Activated naive CD4-positive, alpha-beta T cell (primary cell): ENCODE data around the gene OAT.

ENCODE experiments used
- DNase-seq, 4 experiments: peaks; one replicate each; lab custom pipeline; 2025; lab: John Stamatoyannopoulos, UW

Gene OAT

GRCh38 chr10:124402273-124402672, 16.4 kb downstream of the OAT start:
- no peak for DNase-seq

- no peak for DNase-seq
Observed at GRCh38 chr10:124401633-124402032, 17.1 kb downstream of the OAT start.

- DNase-seq, result no peak
Observed at GRCh38 chr10:124394583-124394982, 24.1 kb downstream of the OAT start.

- no peak for DNase-seq
Observed at GRCh38 chr10:124392626-124393342, 25.9 kb downstream of the OAT start.

- no peak for DNase-seq
Observed at GRCh38 chr10:124390471-124391187, 28.1 kb downstream of the OAT start.

- no peak for DNase-seq
Observed at GRCh38 chr10:124389613-124390361, 28.9 kb downstream of the OAT start.

- peak; percentile 78 to 96 (median 92) for DNase-seq
Observed at GRCh38 chr10:124388823-124389612, 29.7 kb downstream of the OAT start.

- DNase-seq, result no peak
Observed at GRCh38 chr10:124388476-124388822, 30.3 kb downstream of the OAT start.

- DNase-seq, result no peak
Observed at GRCh38 chr10:124387078-124387874, 31.4 kb downstream of the OAT start.

- DNase-seq, result no peak
Observed at GRCh38 chr10:124386186-124387077, 32.3 kb downstream of the OAT start.

- no peak for DNase-seq
Observed at GRCh38 chr10:124385627-124386185, 33.0 kb downstream of the OAT start.

GRCh38 chr10:124384591-124385190, 34.0 kb downstream of the OAT start:
- no peak for DNase-seq

GRCh38 chr10:124384172-124384571, 34.6 kb downstream of the OAT start:
- no peak for DNase-seq

GRCh38 chr10:124383496-124383895, 35.2 kb downstream of the OAT start:
- no peak for DNase-seq

- no peak for DNase-seq
Observed at GRCh38 chr10:124381011-124381611, 37.6 kb downstream of the OAT start.

GRCh38 chr10:124380256-124380995, 38.3 kb downstream of the OAT start:
- no peak for DNase-seq

- no peak for DNase-seq
Observed at GRCh38 chr10:124379609-124380193, 39.0 kb downstream of the OAT start.

- DNase-seq, result no peak
Observed at GRCh38 chr10:124378881-124379471, 39.7 kb downstream of the OAT start.
